Measurements from ENCODE around the gene MRE11.

Gene MRE11

GRCh38 chr11:94526645-94527438, 33.2 kb upstream of the MRE11 start:
- Histone ChIP-seq H3K4me1 (peaks cover 0 to 17% (median 5%) of the 10 kb centered on the region in 10 experiments; a peak in 9 of 20 replicates), H3K27ac (no peak overlapping the region), H3K36me3 (no peaks in the 10 kb centered on the region), H3K4me2 (peak overlapping the region in 5 of 11 experiments; percentile 12 to 48 (median 44); a peak in 9 of 22 replicates), H3K9me3 (replicated peaks in 1 of 11) (no peaks in the 10 kb centered on the region), H4K20me1 (no peaks in the 10 kb centered on the region), H3K4me3 (no peak overlapping the region), H3K9ac (no peak overlapping the region), H3K27me3 (no peaks in the 10 kb centered on the region)
- peak in 9 of 11 experiments; percentile 17 to 73 (median 44); a peak in 9 of 22 replicates for TF ChIP-seq Cebpa-rat (IDR thresholded peaks at IDR 0.05)

GRCh38 chr11:94525546-94526324, 32.1 kb upstream of the MRE11 start:
- H3K4me2 ChIP-seq, result peak overlapping the region in 4 of 11 experiments; percentile 42 to 48 (median 45); a peak in 5 of 22 replicates
- H3K9ac ChIP-seq, result no peak overlapping the region

GRCh38 chr11:94524341-94524740, 30.7 kb upstream of the MRE11 start:
- H3K9ac ChIP-seq, result no peak overlapping the region
- no peak overlapping the region for H3K4me2 ChIP-seq
- no peaks in the 10 kb centered on the region for H4K20me1 ChIP-seq
- H3K36me3 ChIP-seq, result no peaks in the 10 kb centered on the region
- no peaks in the 10 kb centered on the region for H3K9me3 ChIP-seq (replicated peaks in 1 of 11)
- H3K4me3 ChIP-seq, result no peak overlapping the region
- peaks cover 0 to 23% (median 5%) of the 10 kb centered on the region in 10 experiments; a peak in 9 of 20 replicates for H3K4me1 ChIP-seq
- H3K27ac ChIP-seq, result no peak overlapping the region
- TF ChIP-seq Cebpa-rat (IDR thresholded peaks at IDR 0.05), result no peak
- H3K27me3 ChIP-seq, result no peaks in the 10 kb centered on the region

More at GRCh38 chr11:94525546-94526324, 32.1 kb upstream of the MRE11 start:
- TF ChIP-seq Cebpa-rat (IDR thresholded peaks at IDR 0.05), result no peak
- Histone ChIP-seq H3K9me3 (replicated peaks in 1 of 11) (no peaks in the 10 kb centered on the region), H3K27me3 (no peaks in the 10 kb centered on the region), H3K4me1 (peaks cover 0 to 17% (median 5%) of the 10 kb centered on the region in 10 experiments; a peak in 9 of 20 replicates), H3K27ac (no peak overlapping the region), H3K4me3 (no peak overlapping the region), H3K36me3 (no peaks in the 10 kb centered on the region), H4K20me1 (no peaks in the 10 kb centered on the region)

GRCh38 chr11:94521684-94522083, 28.0 kb upstream of the MRE11 start:
- Histone ChIP-seq H3K9ac (no peak overlapping the region), H3K4me2 (no peak overlapping the region), H3K36me3 (no peaks in the 10 kb centered on the region), H3K9me3 (replicated peaks in 1 of 11) (no peaks in the 10 kb centered on the region), H3K27ac (no peak overlapping the region), H3K27me3 (no peaks in the 10 kb centered on the region), H3K4me1 (peaks cover 0 to 18% (median 5%) of the 10 kb centered on the region in 10 experiments; a peak in 9 of 20 replicates), H3K4me3 (no peak overlapping the region), H4K20me1 (no peaks in the 10 kb centered on the region)
- no peak for TF ChIP-seq Cebpa-rat (IDR thresholded peaks at IDR 0.05)

GRCh38 chr11:94519478-94520084, 25.9 kb upstream of the MRE11 start:
- TF ChIP-seq Cebpa-rat (IDR thresholded peaks at IDR 0.05), result no peak
- Histone ChIP-seq H3K27me3 (no peaks in the 10 kb centered on the region), H3K27ac (no peak overlapping the region), H3K4me1 (peaks cover 0 to 7% (median 0%) of the 10 kb centered on the region in 10 experiments; a peak in 4 of 20 replicates), H3K36me3 (no peaks in the 10 kb centered on the region), H3K9me3 (replicated peaks in 1 of 11) (no peaks in the 10 kb centered on the region), H3K4me2 (peak overlapping the region in 3 of 11 experiments; percentile 23 to 51 (median 36); a peak in 4 of 22 replicates), H3K4me3 (no peak overlapping the region), H3K9ac (no peak overlapping the region), H4K20me1 (no peaks in the 10 kb centered on the region)

GRCh38 chr11:94518300-94518699, 24.7 kb upstream of the MRE11 start:
- H3K4me3 ChIP-seq, result no peak overlapping the region
- H3K4me1 ChIP-seq, result peaks cover 0 to 7% (median 2%) of the 10 kb centered on the region in 10 experiments; a peak in 12 of 20 replicates
- H3K9ac ChIP-seq, result no peak overlapping the region
- H3K27ac ChIP-seq, result no peak overlapping the region
- no peak for TF ChIP-seq Cebpa-rat (IDR thresholded peaks at IDR 0.05)
- H3K4me2 ChIP-seq, result no peak overlapping the region
- peaks cover 0 to 5% (median 2%) of the 10 kb centered on the region in 11 experiments; a peak in 6 of 22 replicates for H3K27me3 ChIP-seq
- no peaks in the 10 kb centered on the region for H3K36me3 ChIP-seq
- no peaks in the 10 kb centered on the region for H3K9me3 ChIP-seq (replicated peaks in 1 of 11)
- H4K20me1 ChIP-seq, result no peaks in the 10 kb centered on the region

- H3K9ac ChIP-seq, result no peak overlapping the region
- TF ChIP-seq Cebpa-rat (IDR thresholded peaks at IDR 0.05), result no peak
- no peak overlapping the region for H3K4me2 ChIP-seq
- H3K9me3 ChIP-seq (replicated peaks in 1 of 11), result no peaks in the 10 kb centered on the region
- H3K27me3 ChIP-seq, result peaks cover 9 to 21% (median 17%) of the 10 kb centered on the region in 11 experiments; a peak in 21 of 22 replicates
- no peak overlapping the region for H3K27ac ChIP-seq
- peaks cover 5 to 22% (median 11%) of the 10 kb centered on the region in 10 experiments; a peak in 18 of 20 replicates for H3K4me1 ChIP-seq
- H4K20me1 ChIP-seq, result no peaks in the 10 kb centered on the region
- no peaks in the 10 kb centered on the region for H3K36me3 ChIP-seq
- no peak overlapping the region for H3K4me3 ChIP-seq
Measured at GRCh38 chr11:94516725-94517124, 23.1 kb upstream of the MRE11 start.

GRCh38 chr11:94515398-94515797, 21.8 kb upstream of the MRE11 start:
- no peak for TF ChIP-seq Cebpa-rat (IDR thresholded peaks at IDR 0.05)
- no peak overlapping the region for H3K9ac ChIP-seq
- no peak overlapping the region for H3K4me2 ChIP-seq
- H4K20me1 ChIP-seq, result no peaks in the 10 kb centered on the region
- peaks cover 5 to 22% (median 11%) of the 10 kb centered on the region in 10 experiments; a peak in 18 of 20 replicates for H3K4me1 ChIP-seq
- no peaks in the 10 kb centered on the region; a peak in 1 of 22 replicates for H3K9me3 ChIP-seq (replicated peaks in 1 of 11)
- no peak overlapping the region for H3K4me3 ChIP-seq
- peaks cover 9 to 22% (median 19%) of the 10 kb centered on the region in 11 experiments; a peak in 21 of 22 replicates for H3K27me3 ChIP-seq
- no peak overlapping the region for H3K27ac ChIP-seq
- no peaks in the 10 kb centered on the region for H3K36me3 ChIP-seq

Measured in BLaER1 treated with 17β-estradiol and CSF1 and Interleukin-3, amounts not matched to agents 10 nM and 100 nM (cell line).